HCT116 (cell line): ENCODE measurements around the gene IVD. TPM values are rescaled to one million over a fixed set of nuclear protein-coding genes. Genes with fewer than 3 reads are reported as not detected.

Experiments
- ATAC-seq: fragments of 200-7000 bp; cut with Tn5 transposase; 2 replicates; pipeline ENCODE4 v1.9.1; 2020; ENCODE audit warnings: mild to moderate bottlenecking, moderate library complexity
- BruUV-seq: library from RNA; stranded (reverse); fragments of 400-500 nt; replicated peaks from 2 replicates; lab custom pipeline; 2021; lab: Mats Ljungman, UMichigan
- CTCF ChIA-PET: fragments of 300-600 bp; sonication (Branson Sonifier 250); formaldehyde crosslinking; loops from one replicate; lab custom pipeline; 2021; ENCODE audit warnings: antibody characterized with exemption; lab: Charles Lee
- POLR2A ChIA-PET: fragments of 300-600, 350-600 bp; sonication (Branson Sonifier 250); formaldehyde crosslinking; loops from one replicate; lab custom pipeline; 2021; ENCODE audit warnings: antibody characterized with exemption; lab: Charles Lee
- RAD21 ChIA-PET, 2 experiments: fragments of 300-600 bp; sonication (Branson Sonifier 250); formaldehyde crosslinking; loops; one replicate each; lab custom pipeline; 2023; ENCODE audit warnings: low total read pairs in 2 of 2; ENCODE audit not compliant: uncharacterized antibody in 2 of 2, unreplicated experiment in 2 of 2, low non-redundant PET in 1 of 2; lab: Charles Lee
- DNase-seq: peaks from one replicate; pipeline ENCODE4 v3.0.0-alpha.2; 2010; ENCODE audit warnings: low read depth, low spot score
- H2AFZ ChIP-seq: fragments of 200-600 bp; shearing (Covaris generic), sonication (generic); 2 replicates; pipeline ENCODE4 v1.6.1; 2017; ENCODE audit warnings: low read depth, mixed run types, mixed read lengths, antibody characterized with exemption, low read length; ENCODE audit not compliant: poor library complexity, severe bottlenecking
- H3K27ac ChIP-seq: 2 replicates; pipeline ENCODE4 v1.5.1; 2012; ENCODE audit warnings: low read depth, low read length
- H3K27me3 ChIP-seq: fragments of 200-600 bp; sonication (generic); 2 replicates; pipeline ENCODE4 v1.6.1; 2016; ENCODE audit warnings: mixed run types, low read length, mixed read lengths; ENCODE audit not compliant: insufficient read depth
- H3K36me3 ChIP-seq, 2 experiments: fragments of 200-500 bp in 1 of 2; fragments of 200-600 bp in 1 of 2; sonication (Bioruptor generic) in 1 of 2; sonication (generic) in 1 of 2; 2 replicates each; pipeline versions ENCODE4 v1.5.1 to v1.6.1; 2014 to 2016; ENCODE audit warnings: low read length in 2 of 2, inconsistent platforms in 1 of 2, mixed read lengths in 1 of 2, mixed run types in 1 of 2; ENCODE audit not compliant: insufficient read depth in 2 of 2, control insufficient read depth in 1 of 2
- H3K4me1 ChIP-seq, 2 experiments: fragments of 200-600 bp in 1 of 2; sonication (generic) in 1 of 2; 2 replicates each; pipeline versions ENCODE4 v1.5.1 to v1.6.1; 2012 to 2017; ENCODE audit warnings: low read length in 2 of 2, inconsistent platforms in 1 of 2, mild to moderate bottlenecking in 1 of 2, mixed read lengths in 1 of 2, mixed run types in 1 of 2, moderate library complexity in 1 of 2; ENCODE audit not compliant: insufficient read depth in 2 of 2, control insufficient read depth in 1 of 2
- H3K4me2 ChIP-seq: fragments of 200-600 bp; sonication (generic); 2 replicates; pipeline ENCODE4 v1.6.1; 2017; ENCODE audit warnings: mixed run types, low read length, mixed read lengths
- H3K4me3 ChIP-seq, 2 experiments: fragments of 200-600 bp in 1 of 2; sonication (generic) in 1 of 2; replicated peaks in 1 of 2; 2 replicates each; pipeline ENCODE4 v1.5.1; 2011 to 2016; ENCODE audit warnings: low read length in 2 of 2, control low read depth in 1 of 2, low read depth in 1 of 2, mild to moderate bottlenecking in 1 of 2, mixed read lengths in 1 of 2, mixed run types in 1 of 2
- H3K79me2 ChIP-seq: fragments of 200-600 bp; sonication (generic); 2 replicates; pipeline ENCODE4 v1.6.1; 2017; ENCODE audit warnings: mild to moderate bottlenecking, mixed run types, low read length, moderate library complexity, mixed read lengths; ENCODE audit not compliant: insufficient read depth
- H3K9ac ChIP-seq: fragments of 200-600 bp; sonication (generic); 2 replicates; pipeline ENCODE4 v1.6.1; 2016; ENCODE audit warnings: low read length, mixed read lengths
- H3K9me2 ChIP-seq: fragments of 200-600 bp; sonication (generic), shearing (Covaris generic); 2 replicates; pipeline ENCODE4 v1.6.1; 2017; ENCODE audit warnings: mixed run types, mild to moderate bottlenecking, moderate library complexity; ENCODE audit not compliant: insufficient read depth
- H3K9me3 ChIP-seq, 2 experiments: fragments of 200-500 bp in 1 of 2; fragments of 200-600 bp in 1 of 2; sonication (Bioruptor generic) in 1 of 2; sonication (generic) in 1 of 2; 2 replicates each; pipeline ENCODE4 v1.6.1; 2014 to 2017; ENCODE audit warnings: low read length in 2 of 2, mixed read lengths in 2 of 2, inconsistent platforms in 1 of 2, low read depth in 1 of 2, mild to moderate bottlenecking in 1 of 2, mixed run types in 1 of 2, moderate library complexity in 1 of 2; ENCODE audit not compliant: control insufficient read depth in 1 of 2, insufficient read depth in 1 of 2
- H4K20me1 ChIP-seq: fragments of 200-600 bp; sonication (generic), shearing (Covaris generic); 2 replicates; pipeline ENCODE4 v1.6.1; 2017; ENCODE audit warnings: mixed run types, mild to moderate bottlenecking, moderate library complexity; ENCODE audit not compliant: insufficient read depth
- ATF3 ChIP-seq: IDR thresholded peaks from 2 replicates; pipeline ENCODE4 v1.6.1; 2012
- CBX3 ChIP-seq: IDR thresholded peaks from 2 replicates; pipeline ENCODE4 v1.6.1; 2012; ENCODE audit warnings: low read depth
- CTCF ChIP-seq, 3 experiments: fragments of 200-600 bp in 1 of 3; sonication (generic) in 1 of 3; IDR thresholded peaks in 2 of 3; conservative IDR thresholded peaks in 1 of 3; 2 replicates each; pipeline ENCODE4 v1.5.1; 2012 to 2017; ENCODE audit warnings: low read depth in 2 of 3, low read length in 2 of 3, antibody characterized with exemption in 1 of 3, borderline replicate concordance in 1 of 3, control low read depth in 1 of 3, mild to moderate bottlenecking in 1 of 3, mixed read lengths in 1 of 3, mixed run types in 1 of 3, moderate library complexity in 1 of 3; ENCODE audit not compliant: insufficient read depth in 1 of 3
- EGR1 ChIP-seq: IDR thresholded peaks from 2 replicates; pipeline ENCODE4 v1.6.1; 2012; ENCODE audit warnings: low read depth
- RAD21 ChIP-seq: IDR thresholded peaks from 2 replicates; pipeline ENCODE4 v1.6.1; 2012; ENCODE audit warnings: low read depth, mild to moderate bottlenecking
- SIN3A ChIP-seq: IDR thresholded peaks from 2 replicates; pipeline ENCODE4 v1.6.1; 2012; ENCODE audit warnings: low read depth
- TCF7L2 ChIP-seq: IDR thresholded peaks from 2 replicates; pipeline ENCODE4 v1.7.0; 2011; ENCODE audit warnings: borderline replicate concordance, inconsistent platforms; ENCODE audit not compliant: insufficient read depth, insufficient read length; ENCODE audit errors: extremely low read depth
- YY1 ChIP-seq: IDR thresholded peaks from 2 replicates; pipeline ENCODE4 v1.6.1; 2011; ENCODE audit warnings: low read length, low read depth, moderate library complexity, mild to moderate bottlenecking; ENCODE audit not compliant: insufficient replicate concordance; ENCODE audit errors: extremely low read depth
- ZBTB33 ChIP-seq: IDR thresholded peaks from 2 replicates; pipeline ENCODE4 v1.6.1; 2011; ENCODE audit warnings: mild to moderate bottlenecking, low read length, moderate library complexity; ENCODE audit not compliant: insufficient replicate concordance; ENCODE audit errors: extremely low read depth
- ZNF274 ChIP-seq: fragments of 200-500 bp; sonication (Bioruptor generic); IDR thresholded peaks from 2 replicates; pipeline ENCODE4 v1.6.1; 2014; ENCODE audit warnings: mild to moderate bottlenecking, low read depth, low read length, inconsistent platforms
- intact Hi-C: fragments of 100-400 bp; cut with micrococcal nuclease; formaldehyde crosslinking; loops from 2 replicates; pipeline ENCODE4 v1.10.0; 2022
- total RNA-seq: library from RNA; stranded (reverse); gene quantifications from one replicate; pipeline ENCODE4 v1.2.1, GENCODE V29; 2021; ENCODE audit not compliant: unreplicated experiment

Gene IVD
- total RNA-seq, 1 experiment from 2014 or later: 65.6 TPM

GRCh38 chr15:40439960-40440742, 34.6 kb downstream of the IVD start:
- POLR2A ChIA-PET: interaction anchor here (0.6 to 1.4 kb wide), 4 partner anchors 19 to 173 kb away, joined by 3 to 6 read pairs (median 3); partner anchors contain the start of gene IVD
- CTCF ChIA-PET: interaction anchor here (0.6 to 1.5 kb wide), 9 partner anchors 9 to 452 kb away, joined by 3 to 5 read pairs (median 3); no protein-coding TSS in a partner anchor
- Histone ChIP-seq H3K4me2 (peak overlapping the region; percentile 97), H2AFZ (no peak overlapping the region), H3K9ac (peak overlapping the region; percentile 60), H3K79me2 (peaks cover 36% of the 10 kb centered on the region), H3K9me2 (no peaks in the 10 kb centered on the region), H3K4me1 (peaks cover 10 to 26% of the 10 kb centered on the region in 2 experiments), H4K20me1 (no peaks in the 10 kb centered on the region), H3K27me3 (no peaks in the 10 kb centered on the region), H3K9me3 (no peaks in the 10 kb centered on the region), H3K27ac (no peak overlapping the region; the same call in 1 of the 2 replicates), H3K36me3 (no peaks in the 10 kb centered on the region), H3K4me3 (peak overlapping the region; percentile 60 to 63)
- intact Hi-C loops: no loop called here
- no TSS peak for BruUV-seq
- TF ChIP-seq RAD21 (no peak), EGR1 (0 out of 2 replicates have a peak, but pooled peaks have one; percentile 39), TCF7L2 (peak; percentile 69)
- RAD21 ChIA-PET: no interaction called here
- DNase-seq (no peak), ATAC-seq (peak; percentile 31)

GRCh38 chr15:40440743-40441564, 35.4 kb downstream of the IVD start, which contains the start of gene BAHD1:
Gene BAHD1, plus strand, starts transcription at chr15:40440953. Its CDS starts 17,512 bp downstream, at chr15:40458465.
- ATAC-seq: peak; percentile 92
- RAD21 ChIA-PET: no interaction called here
- Histone ChIP-seq H3K4me3 (peak within 1 kb of the TSS; percentile 60 to 72), H4K20me1 (no peaks in the 10 kb centered on the region), H3K9me2 (no peaks in the 10 kb centered on the region), H3K4me2 (peak within 1 kb of the TSS; percentile 97), H3K9ac (peak within 1 kb of the TSS; percentile 79), H3K36me3 (no peaks in the 10 kb centered on the region), H3K27me3 (no peaks in the 10 kb centered on the region), H3K4me1 (peaks cover 10 to 26% of the 10 kb centered on the region in 2 experiments), H2AFZ (no peak within 1 kb of the TSS), H3K27ac (peak within 1 kb of the TSS; percentile 71; the same call in 1 of the 2 replicates), H3K9me3 (no peaks in the 10 kb centered on the region), H3K79me2 (peaks cover 44% of the 10 kb centered on the region)
- BruUV-seq: no TSS peak
- POLR2A ChIA-PET: interaction anchor here (1.0 to 1.4 kb wide), 3 partner anchors 20 to 174 kb away, joined by 3 to 6 read pairs (median 3); partner anchors contain the start of gene IVD
- intact Hi-C loops: no loop called here
- peak; percentile 77 for DNase-seq
- CTCF ChIA-PET: interaction anchor here (1.0 to 1.5 kb wide), 3 partner anchors 14 to 451 kb away, joined by 3 to 4 read pairs (median 3); no protein-coding TSS in a partner anchor
- no peak for TF ChIP-seq CTCF (IDR thresholded peaks at IDR 0.05 in 2 of 3, conservative IDR thresholded peaks at IDR 0.05 in 1 of 3; ENCODE audit: borderline replicate concordance in 1 of 3, insufficient read depth in 1 of 3, low read depth in 2 of 3, low read length in 2 of 3)
- TF ChIP-seq YY1: no peak
- no peak for TF ChIP-seq ATF3
- no peak for TF ChIP-seq ZNF274
- no peak for TF ChIP-seq RAD21
- TF ChIP-seq ZBTB33: no peak
- TF ChIP-seq CBX3: no peak
- no peak for TF ChIP-seq SIN3A
